Neural progenitor cell (in vitro differentiated cells): ENCODE measurements around the gene NSG2. TPM values are rescaled to one million over a fixed set of nuclear protein-coding genes. Genes with fewer than 3 reads are reported as not detected.

Experiments
- DNase-seq: peaks from one replicate; pipeline ENCODE4 v3.0.0-alpha.2; 2016; ENCODE audit warnings: low spot score
- H2AFZ ChIP-seq: fragments of 200-600 bp; sonication (generic); replicated peaks from 2 replicates; pipeline ENCODE4 v1.6.1; 2016; ENCODE audit warnings: antibody characterized with exemption
- H3F3A ChIP-seq: fragments of 200-600 bp; sonication (generic); 2 replicates; pipeline ENCODE4 v1.6.1; 2016; ENCODE audit warnings: antibody characterized with exemption, low read depth
- H3K27ac ChIP-seq: fragments of 200-600 bp; sonication (generic); 2 replicates; pipeline ENCODE4 v1.5.1; 2016; ENCODE audit warnings: mild to moderate bottlenecking
- H3K27me3 ChIP-seq: fragments of 200-600 bp; sonication (generic); 2 replicates; pipeline ENCODE4 v1.6.1; 2016; ENCODE audit warnings: mild to moderate bottlenecking, moderate library complexity
- H3K36me3 ChIP-seq: fragments of 200-600 bp; sonication (generic); 2 replicates; pipeline ENCODE4 v1.5.1; 2016
- H3K4me1 ChIP-seq: fragments of 200-600 bp; sonication (generic); 2 replicates; pipeline ENCODE4 v1.6.1; 2016; ENCODE audit warnings: mixed run types
- H3K4me2 ChIP-seq: fragments of 200-600 bp; sonication (generic); 2 replicates; pipeline ENCODE4 v1.6.1; 2016
- H3K4me3 ChIP-seq: fragments of 200-600 bp; sonication (generic); 2 replicates; pipeline ENCODE4 v1.5.1; 2016
- H3K79me2 ChIP-seq: fragments of 200-600 bp; sonication (generic); 2 replicates; pipeline ENCODE4 v1.6.1; 2016; ENCODE audit warnings: low read depth
- H3K9ac ChIP-seq: fragments of 200-600 bp; sonication (generic); 2 replicates; pipeline ENCODE4 v1.6.1; 2016
- H3K9me3 ChIP-seq: fragments of 200-600 bp; sonication (generic); 2 replicates; pipeline ENCODE4 v1.5.1; 2016; ENCODE audit warnings: low read depth
- H4K20me1 ChIP-seq: fragments of 200-600 bp; sonication (generic); 2 replicates; pipeline ENCODE4 v1.6.1; 2016; ENCODE audit warnings: low read depth
- H3K27ac Mint-ChIP-seq: 3 replicates; pipeline ENCODE4 v1.8.0; 2021; ENCODE audit warnings: mixed read lengths
- H3K27me3 Mint-ChIP-seq: 2 replicates; pipeline ENCODE4 v1.8.0; 2022; ENCODE audit warnings: low read depth, mild to moderate bottlenecking, inconsistent platforms, moderate library complexity, mixed read lengths; ENCODE audit not compliant: insufficient read depth
- H3K36me3 Mint-ChIP-seq: 3 replicates; pipeline ENCODE4 v1.8.0; 2021; ENCODE audit warnings: mixed read lengths
- H3K4me1 Mint-ChIP-seq: 3 replicates; pipeline ENCODE4 v1.8.0; 2021; ENCODE audit warnings: mixed read lengths
- H3K4me3 Mint-ChIP-seq: 3 replicates; pipeline ENCODE4 v1.8.0; 2021; ENCODE audit warnings: mild to moderate bottlenecking, moderate library complexity, mixed read lengths
- H3K9me3 Mint-ChIP-seq: 3 replicates; pipeline ENCODE4 v1.8.0; 2020; ENCODE audit warnings: mixed read lengths
- EZH2 ChIP-seq: fragments of 200-600 bp; sonication (generic); IDR thresholded peaks from 2 replicates; pipeline ENCODE4 v1.6.1; 2017; ENCODE audit warnings: antibody characterized with exemption, mild to moderate bottlenecking, moderate library complexity
- EZH2phosphoT487 ChIP-seq: fragments of 200-600 bp; sonication (generic); IDR thresholded peaks from 2 replicates; pipeline ENCODE4 v1.6.1; 2017; ENCODE audit warnings: antibody characterized with exemption
- total RNA-seq: library from RNA; depleted of rRNA; stranded (reverse); fragments of >200 nt; gene quantifications from 2 replicates; pipeline ENCODE4 v1.2.3, GENCODE V29; 2015; ENCODE audit warnings: low replicate concordance
- TF ChIP-seq, protein P1 (sequence below): fragments of 200-600 bp; sonication (generic); IDR thresholded peaks from 2 replicates; pipeline ENCODE4 v1.5.1; 2017; ENCODE audit warnings: antibody characterized with exemption, mild to moderate bottlenecking

Gene NSG2
- total RNA-seq, 1 donor from 2014 or later, result 0.11 TPM

DNA sequence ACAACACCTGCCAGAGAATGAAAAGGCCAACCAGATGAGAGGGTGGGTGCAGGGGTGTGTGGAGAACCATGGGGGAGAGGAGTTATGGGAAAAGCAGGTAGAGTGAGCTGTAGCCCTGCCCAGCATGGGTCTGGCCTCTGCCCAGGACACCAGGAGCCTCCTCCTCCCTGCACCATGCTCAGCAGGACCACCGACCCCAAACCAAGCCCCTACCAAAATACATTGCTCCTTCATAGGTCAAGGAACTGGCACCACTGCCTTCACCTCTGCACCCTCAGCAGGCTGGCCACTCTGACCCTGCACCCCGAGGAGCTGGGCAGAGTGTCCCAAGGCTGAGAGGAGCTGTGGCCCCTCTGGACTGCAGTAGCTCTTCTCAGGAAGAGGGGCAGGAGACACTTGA is 102.0 kb downstream of the NSG2 start:
- Histone ChIP-seq H3K36me3 (no peaks in the 10 kb centered on the region), H3K9me3 (no peaks in the 10 kb centered on the region), H3K4me3 (no peak overlapping the region), H2AFZ (no peak overlapping the region), H3K27me3 (no peaks in the 10 kb centered on the region), H3K4me1 (peaks cover 5% of the 10 kb centered on the region), H3K4me2 (no peak overlapping the region), H3K27ac (no peak overlapping the region), H3F3A (no peaks in the 10 kb centered on the region), H3K9ac (no peak overlapping the region), H3K79me2 (no peaks in the 10 kb centered on the region), H4K20me1 (no peaks in the 10 kb centered on the region)
- Mint-ChIP-seq H3K27ac (peak overlapping the region; percentile 50), H3K27me3 (peaks cover 20% of the 10 kb centered on the region), H3K4me3 (no peak overlapping the region), H3K36me3 (no peaks in the 10 kb centered on the region), H3K4me1 (peaks cover 22% of the 10 kb centered on the region), H3K9me3 (no peaks in the 10 kb centered on the region)
- TF ChIP-seq, protein P1, sequence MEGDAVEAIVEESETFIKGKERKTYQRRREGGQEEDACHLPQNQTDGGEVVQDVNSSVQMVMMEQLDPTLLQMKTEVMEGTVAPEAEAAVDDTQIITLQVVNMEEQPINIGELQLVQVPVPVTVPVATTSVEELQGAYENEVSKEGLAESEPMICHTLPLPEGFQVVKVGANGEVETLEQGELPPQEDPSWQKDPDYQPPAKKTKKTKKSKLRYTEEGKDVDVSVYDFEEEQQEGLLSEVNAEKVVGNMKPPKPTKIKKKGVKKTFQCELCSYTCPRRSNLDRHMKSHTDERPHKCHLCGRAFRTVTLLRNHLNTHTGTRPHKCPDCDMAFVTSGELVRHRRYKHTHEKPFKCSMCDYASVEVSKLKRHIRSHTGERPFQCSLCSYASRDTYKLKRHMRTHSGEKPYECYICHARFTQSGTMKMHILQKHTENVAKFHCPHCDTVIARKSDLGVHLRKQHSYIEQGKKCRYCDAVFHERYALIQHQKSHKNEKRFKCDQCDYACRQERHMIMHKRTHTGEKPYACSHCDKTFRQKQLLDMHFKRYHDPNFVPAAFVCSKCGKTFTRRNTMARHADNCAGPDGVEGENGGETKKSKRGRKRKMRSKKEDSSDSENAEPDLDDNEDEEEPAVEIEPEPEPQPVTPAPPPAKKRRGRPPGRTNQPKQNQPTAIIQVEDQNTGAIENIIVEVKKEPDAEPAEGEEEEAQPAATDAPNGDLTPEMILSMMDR, result no peak
- no peak for TF ChIP-seq EZH2phosphoT487
- no peak for TF ChIP-seq EZH2
- no peak for DNase-seq

DNA sequence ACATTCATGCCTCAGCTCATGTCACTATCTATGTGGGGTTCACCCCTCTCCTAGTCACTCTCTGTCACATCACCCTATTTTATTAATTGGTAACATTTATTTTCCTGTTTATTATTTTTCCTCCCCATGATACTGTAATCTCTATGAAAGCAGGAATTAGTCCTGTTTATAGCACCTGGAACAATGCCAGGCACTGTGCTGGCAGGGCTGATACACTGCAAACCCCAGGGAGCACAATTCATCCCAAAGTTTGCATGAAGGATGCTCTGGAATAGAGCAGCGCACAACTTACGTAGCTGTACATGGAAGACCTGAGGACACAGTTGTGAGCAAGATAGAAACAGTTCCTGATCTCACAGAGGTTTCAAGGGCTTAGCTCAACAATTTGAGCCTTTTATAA is 103.2 kb downstream of the NSG2 start:
- no peak overlapping the region for H3K4me3 ChIP-seq
- H3K36me3 ChIP-seq, result no peaks in the 10 kb centered on the region
- Mint-ChIP-seq H3K4me1 (peaks cover 22% of the 10 kb centered on the region), H3K4me3 (no peak overlapping the region), H3K36me3 (no peaks in the 10 kb centered on the region), H3K27me3 (peaks cover 18% of the 10 kb centered on the region), H3K9me3 (no peaks in the 10 kb centered on the region), H3K27ac (no peak overlapping the region)
- no peaks in the 10 kb centered on the region for H3K27me3 ChIP-seq
- no peak overlapping the region for H3K27ac ChIP-seq
- no peaks in the 10 kb centered on the region for H3K79me2 ChIP-seq
- no peaks in the 10 kb centered on the region for H3F3A ChIP-seq
- no peaks in the 10 kb centered on the region for H4K20me1 ChIP-seq
- no peak overlapping the region for H2AFZ ChIP-seq
- no peaks in the 10 kb centered on the region for H3K9me3 ChIP-seq
- no peak overlapping the region for H3K4me2 ChIP-seq
- H3K9ac ChIP-seq, result no peak overlapping the region
- TF ChIP-seq, protein P1, result no peak
- no peak for TF ChIP-seq EZH2phosphoT487
- TF ChIP-seq EZH2, result no peak
- H3K4me1 ChIP-seq, result peaks cover 5% of the 10 kb centered on the region
- DNase-seq, result no peak

DNA sequence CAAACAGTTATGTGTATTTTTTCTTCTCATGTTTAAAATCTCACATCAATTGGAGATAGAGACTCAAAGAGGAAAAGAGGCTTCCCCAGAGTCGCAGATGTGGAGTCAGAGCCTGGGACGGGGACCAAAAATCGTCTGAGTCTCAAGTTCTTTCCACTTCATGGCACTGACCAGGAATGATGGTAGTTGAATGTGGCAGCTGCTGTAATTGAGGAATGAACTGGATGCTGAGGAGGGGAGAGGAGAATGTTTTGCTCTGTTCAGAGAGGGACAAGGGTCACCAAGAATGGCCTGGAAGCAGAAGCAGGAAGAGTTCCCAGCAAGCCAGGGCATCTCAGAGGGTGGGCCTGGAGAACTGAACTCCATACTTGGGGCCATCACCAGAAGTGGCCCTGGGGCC is 103.9 kb downstream of the NSG2 start:
- no peak overlapping the region for H3K27ac Mint-ChIP-seq
- H3K4me1 ChIP-seq, result peaks cover 5% of the 10 kb centered on the region
- no peak overlapping the region for H3K4me2 ChIP-seq
- H3K36me3 ChIP-seq, result no peaks in the 10 kb centered on the region
- TF ChIP-seq, protein P1, result no peak
- TF ChIP-seq EZH2phosphoT487 (no peak), EZH2 (no peak)
- H3K9me3 ChIP-seq, result no peaks in the 10 kb centered on the region
- no peak overlapping the region for H3K27ac ChIP-seq
- no peaks in the 10 kb centered on the region for H4K20me1 ChIP-seq
- H3K79me2 ChIP-seq, result no peaks in the 10 kb centered on the region
- no peak overlapping the region for H2AFZ ChIP-seq
- no peaks in the 10 kb centered on the region for H3K27me3 ChIP-seq
- H3F3A ChIP-seq, result no peaks in the 10 kb centered on the region
- peaks cover under 1% of the 10 kb centered on the region for H3K9me3 Mint-ChIP-seq
- no peak overlapping the region for H3K9ac ChIP-seq
- no peak overlapping the region for H3K4me3 Mint-ChIP-seq
- no peaks in the 10 kb centered on the region for H3K36me3 Mint-ChIP-seq
- DNase-seq, result no peak
- H3K27me3 Mint-ChIP-seq, result peaks cover 18% of the 10 kb centered on the region
- H3K4me3 ChIP-seq, result no peak overlapping the region
- peaks cover 22% of the 10 kb centered on the region for H3K4me1 Mint-ChIP-seq
